ENCODE measurements around the gene TEX261. TPM values are rescaled to one million over a fixed set of nuclear protein-coding genes. Genes with fewer than 3 reads are reported as not detected.

TEX261 gene
- total RNA-seq, 3 donors from 2014 or later: 78.6 to 89.6 (median 79.5) TPM

DNA sequence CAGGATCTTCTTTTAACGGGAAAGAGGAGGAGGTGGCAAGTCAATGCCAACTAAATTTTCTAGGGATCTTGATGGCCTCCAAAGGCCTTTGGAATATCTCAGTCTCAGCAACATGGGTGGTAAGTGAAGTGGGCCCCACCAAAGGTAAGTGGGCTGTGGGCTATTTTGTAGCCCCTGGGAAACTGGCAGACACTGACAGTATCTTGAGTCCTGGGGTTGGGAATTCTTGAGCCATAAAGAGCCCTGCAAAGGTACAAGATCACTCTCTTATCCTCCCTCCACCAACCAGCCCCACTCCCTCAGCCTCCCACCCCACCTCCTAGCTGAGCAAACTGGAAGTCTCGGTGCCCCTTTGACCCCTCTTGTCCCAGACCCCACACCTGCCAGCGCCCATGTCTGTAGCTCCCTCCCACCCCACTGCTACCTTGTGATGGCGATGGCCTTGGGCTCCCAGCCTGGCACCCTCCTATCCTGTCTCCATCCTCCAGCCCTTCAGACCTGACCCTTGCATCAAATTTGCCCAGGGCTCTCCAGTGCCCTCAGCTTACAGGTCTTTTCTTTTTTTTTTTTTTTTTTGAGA lies 50.5 kb downstream of the TEX261 start:
- H3K36me3 Mint-ChIP-seq (ENCODE audit: insufficient read depth): no peaks in the 10 kb centered on the region
- H3K27me3 Mint-ChIP-seq (ENCODE audit: low read depth): peaks cover 17% of the 10 kb centered on the region
- no peak overlapping the region for H3K4me3 Mint-ChIP-seq
- no peaks in the 10 kb centered on the region for H3K9me3 Mint-ChIP-seq
- peaks cover 16% of the 10 kb centered on the region for H3K4me1 Mint-ChIP-seq (ENCODE audit: low read depth)
- no peak for DNase-seq
- no peak for ATAC-seq

DNA sequence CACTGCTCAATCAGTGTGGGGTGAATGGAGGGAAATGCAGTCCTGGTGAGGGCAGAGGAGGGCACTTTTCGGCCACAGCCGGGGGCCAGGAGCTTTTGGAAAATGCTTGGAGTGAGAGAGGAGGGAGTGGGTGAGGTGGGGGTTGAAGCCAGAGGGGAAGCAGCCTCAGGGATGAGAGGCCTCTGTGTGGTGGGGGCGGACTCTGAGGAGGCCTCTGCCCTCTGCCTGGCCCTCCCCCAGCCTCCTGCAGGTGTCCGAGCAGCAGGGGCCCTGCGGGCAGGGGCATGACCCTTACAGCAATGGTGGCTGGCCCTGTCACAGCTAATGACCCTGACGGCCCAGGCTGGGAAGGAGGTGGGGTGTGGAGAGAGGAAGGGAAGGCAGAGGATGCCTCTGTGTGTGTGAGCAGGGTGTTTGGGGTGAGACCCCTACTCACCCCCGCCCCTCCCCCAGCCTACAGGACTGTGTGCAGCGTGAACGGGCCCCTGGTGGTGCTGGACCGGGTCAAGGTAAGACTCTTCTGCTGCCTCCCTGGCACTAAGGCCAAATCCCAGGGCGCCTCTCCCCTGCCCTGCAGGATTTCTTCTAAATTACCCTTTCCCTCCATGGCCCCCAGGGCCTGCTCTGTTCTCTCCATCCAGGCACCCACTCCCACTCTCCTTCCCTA lies 51.3 kb downstream of the TEX261 start:
- DNase-seq (no peak), ATAC-seq (no peak)
- Mint-ChIP-seq H3K4me1 (ENCODE audit: low read depth) (peaks cover 15% of the 10 kb centered on the region), H3K4me3 (no peak overlapping the region), H3K36me3 (ENCODE audit: insufficient read depth) (no peaks in the 10 kb centered on the region), H3K9me3 (no peaks in the 10 kb centered on the region), H3K27me3 (ENCODE audit: low read depth) (peaks cover 19% of the 10 kb centered on the region)

DNA sequence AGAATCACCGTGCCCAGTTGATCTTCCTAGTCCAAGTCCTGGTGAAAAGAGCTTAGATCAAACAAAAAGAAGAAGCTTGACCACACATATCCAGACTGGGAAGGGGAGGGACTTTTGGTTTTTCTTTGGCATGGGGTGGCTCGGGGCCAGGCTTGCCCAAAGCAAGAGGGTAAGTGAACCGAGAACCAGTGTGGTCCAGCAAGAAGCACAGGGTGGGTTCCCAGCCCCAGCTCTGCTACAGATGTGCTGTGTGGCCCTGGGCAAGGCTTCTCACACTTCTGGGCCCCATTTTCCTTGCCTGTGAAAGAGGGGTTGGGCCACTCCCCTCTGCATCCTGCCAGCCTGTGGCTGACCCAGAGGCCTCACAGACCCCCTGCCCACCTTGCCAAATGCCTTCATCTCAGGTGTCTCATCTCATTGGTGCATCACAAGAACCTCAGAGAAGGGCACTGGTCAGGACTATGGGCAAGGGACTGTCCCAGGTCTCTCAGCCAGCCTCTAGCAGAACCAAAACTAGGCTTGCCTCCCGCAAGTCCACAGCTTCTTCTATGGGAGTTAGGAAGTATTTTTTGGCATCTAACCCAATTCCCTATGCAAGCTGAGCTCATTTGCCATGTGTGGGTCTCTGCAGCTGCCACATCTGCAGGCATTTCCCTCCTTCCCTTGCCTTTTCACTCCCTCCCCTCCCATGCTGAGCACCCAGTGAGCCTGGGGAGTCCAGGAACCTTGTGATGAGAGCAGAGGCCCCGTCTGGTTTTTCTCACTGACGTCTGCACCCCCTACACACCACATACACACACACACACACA lies 52.1 kb downstream of the TEX261 start:
- DNase-seq (no peak), ATAC-seq (no peak)
- H3K27me3 Mint-ChIP-seq (ENCODE audit: low read depth): peaks cover 13% of the 10 kb centered on the region
- peaks cover 7% of the 10 kb centered on the region for H3K4me1 Mint-ChIP-seq (ENCODE audit: low read depth)
- no peaks in the 10 kb centered on the region for H3K9me3 Mint-ChIP-seq
- no peaks in the 10 kb centered on the region for H3K36me3 Mint-ChIP-seq (ENCODE audit: insufficient read depth)
- H3K4me3 Mint-ChIP-seq: no peak overlapping the region

DNA sequence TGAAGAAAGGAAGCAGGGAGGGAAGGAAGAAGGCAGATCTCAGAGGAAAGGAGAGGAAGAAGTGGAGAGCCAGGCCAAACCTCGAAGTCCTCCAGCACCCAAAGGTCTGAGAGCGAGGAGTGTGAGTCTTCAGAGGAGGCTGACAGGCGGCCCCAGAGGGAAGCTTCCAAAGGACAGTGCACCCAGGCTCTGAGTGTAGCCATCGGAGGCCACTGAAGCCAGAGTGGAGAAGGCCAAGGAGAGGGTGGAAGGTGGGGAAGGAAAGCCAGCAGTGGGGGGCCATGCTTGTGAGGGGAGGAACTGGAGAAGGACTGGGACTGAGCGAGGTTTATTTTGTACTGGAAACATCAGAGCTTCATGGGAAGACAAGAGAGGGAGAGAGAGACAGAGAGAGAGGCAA lies 53.0 kb downstream of the TEX261 start:
- H3K27me3 Mint-ChIP-seq (ENCODE audit: low read depth): peaks cover 8% of the 10 kb centered on the region
- no peaks in the 10 kb centered on the region for H3K9me3 Mint-ChIP-seq

DNA sequence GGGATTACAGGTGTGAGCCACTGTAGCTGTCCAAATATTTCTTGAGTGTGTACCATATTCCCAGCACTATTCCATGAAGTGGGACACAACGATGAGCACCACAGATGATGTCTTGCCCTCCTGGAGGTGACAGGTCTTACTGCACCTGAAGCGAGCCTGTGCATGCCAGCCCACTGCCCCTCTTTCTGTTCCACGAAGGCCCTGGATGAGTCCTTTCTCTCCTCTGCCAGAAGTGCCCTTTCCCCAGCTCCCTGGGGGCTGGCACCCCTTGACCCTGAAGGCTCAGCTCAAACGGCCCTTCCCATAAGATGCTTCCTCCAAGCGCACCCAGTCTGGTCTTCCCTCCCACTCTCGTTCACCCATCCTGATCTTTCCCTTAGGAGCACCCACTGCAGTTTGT lies 53.5 kb downstream of the TEX261 start:
- no peak for ATAC-seq
- Mint-ChIP-seq H3K4me1 (ENCODE audit: low read depth) (no peaks in the 10 kb centered on the region), H3K9me3 (no peaks in the 10 kb centered on the region), H3K27me3 (ENCODE audit: low read depth) (peaks cover 11% of the 10 kb centered on the region), H3K4me3 (no peak overlapping the region), H3K36me3 (ENCODE audit: insufficient read depth) (no peaks in the 10 kb centered on the region)
- no peak for DNase-seq

More for the DNA sequence above, 53.0 kb downstream of the TEX261 start:
- no peak for DNase-seq
- no peak for ATAC-seq
- no peaks in the 10 kb centered on the region for H3K36me3 Mint-ChIP-seq (ENCODE audit: insufficient read depth)
- H3K4me1 Mint-ChIP-seq (ENCODE audit: low read depth): peaks cover under 1% of the 10 kb centered on the region
- no peak overlapping the region for H3K4me3 Mint-ChIP-seq

DNA sequence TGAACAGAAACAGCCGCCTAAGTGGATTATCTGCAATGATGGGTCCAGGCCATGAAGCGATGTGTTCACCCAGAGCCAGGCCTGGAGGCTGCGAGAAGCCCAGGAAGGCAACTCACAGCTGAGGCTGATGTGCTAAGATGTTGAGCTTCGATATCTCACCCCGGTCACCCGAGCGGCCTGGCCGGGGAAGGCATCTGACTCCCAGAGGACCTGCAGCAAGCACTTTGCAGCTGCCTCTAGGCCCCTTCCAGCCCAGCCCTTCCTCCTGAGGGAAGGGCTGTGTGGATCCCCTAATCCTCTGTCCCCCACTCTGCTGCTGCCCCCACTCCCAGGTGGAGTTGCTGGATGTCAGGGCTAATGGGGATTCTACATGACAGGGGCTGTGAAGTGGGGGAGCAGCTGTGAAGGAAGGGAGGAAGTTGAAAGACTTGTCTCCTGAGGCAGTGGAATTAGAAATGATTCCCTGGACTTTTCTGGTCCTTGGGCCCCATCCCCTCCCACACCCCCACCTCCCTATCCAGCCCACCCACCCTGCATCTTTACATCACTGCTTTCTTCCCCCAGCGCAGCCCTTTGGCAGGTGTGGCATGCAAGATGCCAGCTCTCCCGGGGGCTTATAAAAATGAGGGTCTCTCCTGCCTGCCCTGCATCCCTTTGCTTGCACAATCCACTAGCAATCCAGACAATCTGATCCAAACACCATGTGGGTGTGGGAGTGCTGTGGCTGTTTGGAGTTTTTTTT lies 54.7 kb downstream of the TEX261 start:
- H3K4me1 Mint-ChIP-seq (ENCODE audit: low read depth): no peaks in the 10 kb centered on the region
- peaks cover 12% of the 10 kb centered on the region for H3K27me3 Mint-ChIP-seq (ENCODE audit: low read depth)
- no peak overlapping the region for H3K4me3 Mint-ChIP-seq
- H3K36me3 Mint-ChIP-seq (ENCODE audit: insufficient read depth): no peaks in the 10 kb centered on the region
- DNase-seq (no peak), ATAC-seq (no peak)
- H3K9me3 Mint-ChIP-seq: no peaks in the 10 kb centered on the region

DNA sequence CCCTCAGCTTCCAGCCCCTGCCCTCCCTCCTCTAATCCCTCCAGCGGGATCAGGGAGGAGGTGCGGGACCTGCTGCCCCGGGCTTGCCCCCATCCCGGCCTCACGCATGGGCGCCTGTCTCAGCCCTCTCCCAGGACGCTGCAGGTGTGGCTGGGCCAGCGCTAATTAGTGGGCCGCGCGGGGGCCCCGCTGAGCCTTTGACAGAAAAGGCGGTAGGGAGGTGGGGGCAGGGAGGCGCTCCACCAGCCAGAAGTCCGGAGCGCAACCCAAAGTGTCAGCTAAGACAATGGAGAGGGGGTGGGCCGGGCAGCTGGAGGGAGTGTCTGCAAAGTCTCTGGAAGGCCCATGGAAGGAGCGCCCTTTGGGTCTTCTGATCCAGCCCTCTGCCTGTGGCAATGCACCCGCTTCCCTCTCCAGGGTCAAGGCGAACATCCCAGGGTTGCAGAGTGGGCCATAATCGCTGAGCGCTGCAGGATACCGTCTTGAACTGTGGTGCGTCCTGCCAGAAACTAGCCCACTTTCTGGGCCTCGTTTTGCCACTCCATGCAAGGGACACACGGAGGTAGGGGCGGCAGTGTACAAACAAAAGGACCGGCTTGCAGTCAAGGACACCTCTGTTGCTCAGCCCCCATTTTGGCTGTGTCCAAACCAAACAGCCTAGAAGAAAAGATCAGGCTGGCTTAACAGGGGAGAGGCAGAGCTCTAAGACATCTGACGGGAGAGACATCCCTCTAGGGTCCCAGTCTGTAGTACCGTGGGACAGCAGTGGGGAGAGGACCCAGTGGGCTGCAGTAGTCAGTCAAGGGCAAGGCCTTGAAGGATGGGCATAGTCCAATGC lies 55.5 kb downstream of the TEX261 start:
- Mint-ChIP-seq H3K36me3 (ENCODE audit: insufficient read depth) (no peaks in the 10 kb centered on the region), H3K4me3 (no peak overlapping the region), H3K4me1 (ENCODE audit: low read depth) (no peaks in the 10 kb centered on the region), H3K9me3 (no peaks in the 10 kb centered on the region), H3K27me3 (ENCODE audit: low read depth) (peaks cover 10% of the 10 kb centered on the region)
- DNase-seq (no peak), ATAC-seq (no peak)

DNA sequence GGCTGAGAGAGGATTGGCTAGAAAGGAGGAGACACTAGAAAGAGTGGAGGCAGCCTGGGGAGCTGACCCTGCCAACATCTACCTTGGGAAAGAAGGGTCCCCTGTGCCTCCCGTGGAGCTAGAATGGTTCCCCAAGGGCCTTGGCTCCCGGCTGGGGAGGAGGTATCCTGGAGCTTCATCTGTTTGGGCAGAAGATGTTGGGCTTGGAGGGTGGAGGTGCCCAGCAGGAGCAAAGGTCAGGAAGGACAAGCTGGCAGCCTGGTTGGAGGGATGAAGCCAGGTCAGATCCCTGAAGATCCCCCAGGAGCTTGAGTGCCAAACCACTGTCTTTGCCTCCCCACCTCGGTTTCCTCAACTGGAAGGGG lies 56.1 kb downstream of the TEX261 start:
- H3K36me3 Mint-ChIP-seq (ENCODE audit: insufficient read depth): no peaks in the 10 kb centered on the region
- H3K4me3 Mint-ChIP-seq: no peak overlapping the region
- DNase-seq: no peak
- no peaks in the 10 kb centered on the region for H3K9me3 Mint-ChIP-seq
- H3K27me3 Mint-ChIP-seq (ENCODE audit: low read depth): peaks cover 10% of the 10 kb centered on the region
- H3K4me1 Mint-ChIP-seq (ENCODE audit: low read depth): no peaks in the 10 kb centered on the region
- no peak for ATAC-seq

DNA sequence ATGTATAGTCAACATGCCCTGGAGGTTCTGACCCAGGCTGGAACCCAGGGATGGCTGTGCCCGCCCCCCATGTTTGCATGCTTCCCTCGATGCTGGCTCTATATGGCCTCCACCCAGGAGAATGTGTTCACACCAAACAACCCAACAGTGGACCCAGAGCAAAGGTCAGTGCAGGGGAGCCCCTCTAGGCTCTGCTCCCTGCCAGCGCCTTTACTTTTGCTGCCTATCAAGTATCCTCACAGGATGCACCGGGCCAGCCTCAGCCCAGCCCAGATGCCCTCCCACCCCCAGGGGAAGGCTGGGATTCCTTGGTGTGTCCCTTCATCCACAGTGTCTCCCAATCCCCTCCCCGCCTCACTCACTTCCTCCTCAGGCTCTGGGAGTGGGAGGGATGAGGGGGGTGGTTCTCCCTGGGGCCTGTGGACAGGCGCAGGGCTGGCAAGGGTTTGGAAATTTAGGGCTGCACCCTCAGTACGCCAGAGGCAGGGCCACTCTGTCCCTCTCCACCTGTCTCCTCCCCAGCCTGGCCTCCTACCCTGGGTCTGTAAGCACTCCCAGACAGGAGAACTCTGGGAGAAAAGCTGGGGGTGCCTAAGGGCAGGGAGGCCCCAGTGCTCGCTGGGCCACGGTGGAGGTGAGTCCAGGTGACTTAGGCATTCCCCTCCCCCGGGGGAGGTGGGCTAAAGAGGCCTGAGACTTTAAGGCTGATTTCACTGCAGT lies 56.6 kb downstream of the TEX261 start:
- Mint-ChIP-seq H3K36me3 (ENCODE audit: insufficient read depth) (no peaks in the 10 kb centered on the region), H3K9me3 (no peaks in the 10 kb centered on the region), H3K4me3 (no peak overlapping the region), H3K27me3 (ENCODE audit: low read depth) (peaks cover 10% of the 10 kb centered on the region), H3K4me1 (ENCODE audit: low read depth) (no peaks in the 10 kb centered on the region)
- ATAC-seq (no peak), DNase-seq (no peak)

DNA sequence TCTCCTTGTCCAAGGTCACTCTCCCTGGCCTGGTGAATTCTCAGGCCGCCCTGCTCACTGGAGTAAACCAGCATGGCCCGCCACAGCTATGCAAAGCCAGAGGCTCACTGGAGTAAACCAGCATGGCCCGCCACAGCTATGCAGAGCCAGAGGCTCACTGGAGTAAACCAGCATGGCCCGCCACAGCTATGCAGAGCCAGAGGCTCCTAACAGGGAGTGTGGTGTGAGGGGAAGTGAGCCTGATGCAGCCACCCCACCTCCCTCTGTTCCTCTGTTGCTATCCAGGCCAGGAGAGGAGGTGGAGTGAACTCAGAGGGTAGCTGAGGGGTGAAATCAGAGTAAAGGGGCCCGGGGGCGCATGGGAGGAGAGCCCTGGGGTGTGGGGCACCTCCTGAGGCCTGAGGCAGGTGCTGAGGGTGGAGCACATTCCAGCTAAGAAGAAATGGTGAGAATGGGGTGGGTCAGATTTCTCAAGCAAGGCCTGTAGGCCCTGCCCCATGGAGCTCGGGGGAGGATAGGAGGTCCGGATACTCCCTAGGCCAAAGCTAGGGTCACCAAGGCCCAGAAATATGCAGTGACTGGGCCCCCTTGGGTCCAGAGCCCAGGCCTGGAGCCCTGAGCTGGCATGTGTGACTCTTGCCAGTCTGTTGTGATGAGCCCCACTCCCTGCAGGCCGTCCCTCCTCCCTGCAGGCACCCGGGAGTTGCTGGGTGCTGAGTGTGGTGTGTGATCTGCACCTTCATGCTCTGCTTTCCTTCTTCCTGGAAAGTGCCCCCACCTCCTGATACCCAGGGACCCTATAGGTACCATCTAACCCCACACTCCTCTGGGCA lies 57.5 kb downstream of the TEX261 start:
- H3K27me3 Mint-ChIP-seq (ENCODE audit: low read depth): peaks cover 12% of the 10 kb centered on the region
- H3K4me3 Mint-ChIP-seq: no peak overlapping the region
- no peaks in the 10 kb centered on the region for H3K4me1 Mint-ChIP-seq (ENCODE audit: low read depth)
- H3K36me3 Mint-ChIP-seq (ENCODE audit: insufficient read depth): no peaks in the 10 kb centered on the region
- no peaks in the 10 kb centered on the region for H3K9me3 Mint-ChIP-seq
- ATAC-seq (no peak), DNase-seq (no peak)

DNA sequence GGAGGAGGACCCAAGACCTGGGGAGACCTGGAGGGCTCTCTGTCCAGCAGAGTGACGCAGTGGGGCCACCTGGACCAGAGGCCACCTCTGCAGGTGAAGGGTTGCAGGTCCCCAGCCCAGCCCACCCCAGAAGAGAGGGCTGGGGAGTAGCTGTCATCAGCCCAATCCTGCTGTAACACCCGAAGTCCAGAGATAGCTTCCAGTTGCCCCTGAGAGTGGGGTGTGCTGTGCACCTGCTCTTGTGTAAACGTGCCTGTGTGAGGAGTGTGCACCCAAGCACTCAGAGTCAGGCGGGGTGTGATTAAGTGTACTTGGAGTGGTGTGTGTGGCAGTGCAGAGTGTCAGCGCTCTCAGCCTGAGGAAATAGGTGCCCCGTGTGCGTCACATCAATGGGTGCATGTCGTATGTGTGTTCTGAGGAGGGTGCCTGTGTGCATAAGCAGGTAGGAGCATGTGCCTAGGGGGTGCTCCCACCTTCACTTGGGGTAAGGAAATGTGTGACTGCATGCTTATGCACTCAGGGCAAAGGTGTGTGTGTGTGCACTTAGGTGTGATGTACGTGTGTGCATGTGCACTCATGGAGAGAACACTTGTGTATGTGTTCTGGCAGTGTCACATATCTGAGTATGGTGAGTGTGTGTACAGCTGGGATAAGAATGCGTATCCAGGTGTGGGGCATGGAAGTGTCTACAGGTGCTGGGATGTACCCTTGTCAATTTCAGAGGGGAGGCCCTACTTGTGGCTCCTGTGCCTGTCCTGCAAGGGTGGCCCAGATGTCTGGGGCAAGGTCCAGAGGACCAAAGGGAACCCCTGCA lies 58.3 kb downstream of the TEX261 start:
- no peak for ATAC-seq
- Mint-ChIP-seq H3K27me3 (ENCODE audit: low read depth) (peaks cover 16% of the 10 kb centered on the region), H3K4me1 (ENCODE audit: low read depth) (no peaks in the 10 kb centered on the region)

More for the DNA sequence above, 58.3 kb downstream of the TEX261 start:
- Mint-ChIP-seq H3K36me3 (ENCODE audit: insufficient read depth) (no peaks in the 10 kb centered on the region), H3K4me3 (no peak overlapping the region), H3K9me3 (no peaks in the 10 kb centered on the region)
- DNase-seq: no peak

Data from activated T-cell treated with anti-CD3 and anti-CD28 coated beads, Interleukin-2, amount 50 U/mL, for 4 hours (primary cell).